Caco-2 (cell line): Measurements from ENCODE around the gene NOA1. TPM values are rescaled to one million over a fixed set of nuclear protein-coding genes. Genes with fewer than 3 reads are reported as not detected.

Source experiments
- BruUV-seq: library from RNA; stranded (reverse); fragments of 400-500 nt; replicated peaks from 2 replicates; lab custom pipeline; 2021; lab: Mats Ljungman, UMichigan
- CTCF ChIA-PET: fragments of 300-600 bp; sonication (Branson Sonifier 250); formaldehyde crosslinking; loops from one replicate; lab custom pipeline; 2022; ENCODE audit warnings: antibody characterized with exemption; lab: Charles Lee
- POLR2A ChIA-PET: fragments of 300-600 bp; sonication (Branson Sonifier 250); formaldehyde crosslinking; loops from one replicate; lab custom pipeline; 2022; ENCODE audit warnings: antibody characterized with exemption; lab: Charles Lee
- DNase-seq, 2 experiments: peaks; one replicate each; pipeline versions ENCODE4 v3.0.0 to v3.0.0-alpha.2; 2020 to 2022
- H3K27me3 ChIP-seq: replicated peaks from 2 replicates; pipeline ENCODE4 v1.6.0; 2011; ENCODE audit warnings: low read length; ENCODE audit not compliant: control insufficient read depth, insufficient read depth
- H3K36me3 ChIP-seq: 2 replicates; pipeline ENCODE4 v1.5.1; 2011; ENCODE audit warnings: low read length; ENCODE audit not compliant: control insufficient read depth, insufficient read depth
- H3K4me1 ChIP-seq: fragments of 250-450 bp; sonication (Bioruptor Pico); 2 replicates; pipeline ENCODE4 v1.5.1; 2020; ENCODE audit warnings: mild to moderate bottlenecking
- H3K4me3 ChIP-seq: 2 replicates; pipeline ENCODE4 v1.5.1; 2011; ENCODE audit warnings: low read depth, mild to moderate bottlenecking, control low read depth, low read length
- H3K9me3 ChIP-seq: fragments of 250-450 bp; sonication (Bioruptor Pico); 2 replicates; pipeline ENCODE4 v1.5.1; 2020; ENCODE audit warnings: mild to moderate bottlenecking, moderate library complexity
- H3K27ac Mint-ChIP-seq: one replicate; pipeline ENCODE4 v1.8.0; 2022; ENCODE audit warnings: mixed read lengths; ENCODE audit not compliant: unreplicated experiment
- H3K27me3 Mint-ChIP-seq: one replicate; pipeline ENCODE4 v1.8.0; 2022; ENCODE audit warnings: mixed read lengths; ENCODE audit not compliant: insufficient read depth, unreplicated experiment
- H3K36me3 Mint-ChIP-seq: one replicate; pipeline ENCODE4 v1.8.0; 2022; ENCODE audit warnings: mild to moderate bottlenecking, mixed read lengths; ENCODE audit not compliant: insufficient read depth, unreplicated experiment
- H3K4me1 Mint-ChIP-seq: one replicate; pipeline ENCODE4 v1.8.0; 2022; ENCODE audit warnings: low read depth, mixed read lengths; ENCODE audit not compliant: unreplicated experiment
- H3K4me3 Mint-ChIP-seq: one replicate; pipeline ENCODE4 v1.8.0; 2022; ENCODE audit warnings: mild to moderate bottlenecking, moderate library complexity, mixed read lengths; ENCODE audit not compliant: unreplicated experiment
- H3K9me3 Mint-ChIP-seq: one replicate; pipeline ENCODE4 v1.8.0; 2022; ENCODE audit warnings: mixed read lengths; ENCODE audit not compliant: unreplicated experiment
- intact Hi-C: fragments of 100-400 bp; cut with micrococcal nuclease; formaldehyde crosslinking; loops from one replicate; pipeline ENCODE4 v1.10.0; 2022; ENCODE audit not compliant: unreplicated experiment
- total RNA-seq: library from RNA; stranded (reverse); gene quantifications from 2 replicates; pipeline ENCODE4 v1.2.3, GENCODE V29; 2022
- TF ChIP-seq, protein P1 (sequence below), 2 experiments: fragments of 200-600 bp in 1 of 2; IDR thresholded peaks; 1 replicate in 1 of 2; 2 replicates in 1 of 2; pipeline versions ENCODE4 v1.5.1 to v1.8.0; 2011 to 2022; ENCODE audit warnings: antibody characterized with exemption in 1 of 2, control low read depth in 1 of 2, inconsistent platforms in 1 of 2, low read depth in 1 of 2, low read length in 1 of 2, mild to moderate bottlenecking in 1 of 2, moderate library complexity in 1 of 2; ENCODE audit not compliant: insufficient read depth in 1 of 2, severe bottlenecking in 1 of 2, unreplicated experiment in 1 of 2

NOA1 gene
- total RNA-seq, 1 experiment from 2014 or later = 26.3 TPM

DNA sequence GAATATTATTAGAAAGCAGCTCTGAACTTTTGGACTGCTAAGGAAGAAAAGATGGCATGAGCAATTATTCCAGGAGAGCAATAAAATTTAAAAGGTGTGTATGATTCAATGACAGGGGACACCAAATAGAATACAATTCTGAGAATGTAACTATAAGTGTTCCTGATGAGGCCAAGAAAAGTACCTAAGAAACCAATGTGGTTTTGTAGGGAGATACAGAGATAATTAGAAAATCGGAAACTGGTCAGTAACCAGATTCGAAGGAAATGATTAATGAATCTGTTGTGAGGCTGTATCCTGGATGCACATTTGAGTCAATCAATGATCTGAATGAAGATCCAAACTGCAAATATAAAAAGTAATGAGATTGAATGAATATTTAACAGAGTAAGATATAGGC is 6.0 kb downstream of the NOA1 start:
- H3K27me3 ChIP-seq = no peaks in the 10 kb centered on the region
- ChIA-PET CTCF (interaction anchor here (0.7 kb wide), 1 partner anchor 11 kb away, joined by 4 read pairs; no protein-coding TSS in a partner anchor), POLR2A (no interaction called here)
- H3K27ac Mint-ChIP-seq = no peak overlapping the region
- peaks cover 12% of the 10 kb centered on the region for H3K9me3 Mint-ChIP-seq
- no peak overlapping the region for H3K4me3 Mint-ChIP-seq
- TF ChIP-seq, protein P1, sequence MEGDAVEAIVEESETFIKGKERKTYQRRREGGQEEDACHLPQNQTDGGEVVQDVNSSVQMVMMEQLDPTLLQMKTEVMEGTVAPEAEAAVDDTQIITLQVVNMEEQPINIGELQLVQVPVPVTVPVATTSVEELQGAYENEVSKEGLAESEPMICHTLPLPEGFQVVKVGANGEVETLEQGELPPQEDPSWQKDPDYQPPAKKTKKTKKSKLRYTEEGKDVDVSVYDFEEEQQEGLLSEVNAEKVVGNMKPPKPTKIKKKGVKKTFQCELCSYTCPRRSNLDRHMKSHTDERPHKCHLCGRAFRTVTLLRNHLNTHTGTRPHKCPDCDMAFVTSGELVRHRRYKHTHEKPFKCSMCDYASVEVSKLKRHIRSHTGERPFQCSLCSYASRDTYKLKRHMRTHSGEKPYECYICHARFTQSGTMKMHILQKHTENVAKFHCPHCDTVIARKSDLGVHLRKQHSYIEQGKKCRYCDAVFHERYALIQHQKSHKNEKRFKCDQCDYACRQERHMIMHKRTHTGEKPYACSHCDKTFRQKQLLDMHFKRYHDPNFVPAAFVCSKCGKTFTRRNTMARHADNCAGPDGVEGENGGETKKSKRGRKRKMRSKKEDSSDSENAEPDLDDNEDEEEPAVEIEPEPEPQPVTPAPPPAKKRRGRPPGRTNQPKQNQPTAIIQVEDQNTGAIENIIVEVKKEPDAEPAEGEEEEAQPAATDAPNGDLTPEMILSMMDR (IDR thresholded peaks at IDR 0.05; ENCODE audit: insufficient read depth in 1 of 2, low read depth in 1 of 2, low read length in 1 of 2, severe bottlenecking in 1 of 2, unreplicated experiment in 1 of 2) = no peak
- H3K4me1 Mint-ChIP-seq = no peaks in the 10 kb centered on the region
- 0 out of 2 replicates have a peak, but pooled peaks cover 6% of the 10 kb centered on the region for H3K9me3 ChIP-seq
- H3K4me1 ChIP-seq = no peaks in the 10 kb centered on the region
- no peak overlapping the region for H3K4me3 ChIP-seq
- peaks cover 76% of the 10 kb centered on the region for H3K36me3 Mint-ChIP-seq
- H3K36me3 ChIP-seq = peaks cover 4% of the 10 kb centered on the region
- BruUV-seq = no TSS peak
- no peak for DNase-seq
- no peaks in the 10 kb centered on the region for H3K27me3 Mint-ChIP-seq
- intact Hi-C loops = no loop called here

DNA sequence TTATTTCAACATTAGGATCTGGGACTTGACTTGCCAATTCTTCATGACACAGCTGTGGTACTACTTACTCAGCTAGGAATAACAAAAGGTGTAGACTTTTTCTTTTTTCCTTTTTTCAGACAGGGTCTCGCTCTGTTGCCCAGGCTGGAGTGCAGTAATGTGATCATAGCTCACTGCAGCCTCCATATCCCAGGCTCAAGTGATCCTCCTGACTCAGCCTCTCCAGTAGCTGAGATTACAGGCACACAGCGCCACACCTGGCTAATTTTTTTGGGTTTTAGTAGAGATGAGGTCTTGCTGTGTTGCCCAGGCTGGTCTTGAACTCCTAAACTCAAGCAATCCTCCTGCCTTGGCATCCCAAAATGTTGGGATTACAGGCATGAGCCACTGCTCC is 16.3 kb downstream of the NOA1 start:
- intact Hi-C loops = no loop called here
- Mint-ChIP-seq H3K27me3 (no peaks in the 10 kb centered on the region), H3K9me3 (no peaks in the 10 kb centered on the region), H3K4me1 (no peaks in the 10 kb centered on the region), H3K4me3 (no peak overlapping the region), H3K36me3 (peaks cover 48% of the 10 kb centered on the region), H3K27ac (peak overlapping the region; percentile 32)
- BruUV-seq = no TSS peak
- ChIA-PET CTCF (interaction anchor here (0.5 to 2.2 kb wide), 5 partner anchors 17 to 256 kb away, joined by 3 to 9 read pairs (median 6); partner anchors contain the start of gene NOA1), POLR2A (no interaction called here)
- DNase-seq = no peak
- no peak overlapping the region for H3K4me3 ChIP-seq
- no peaks in the 10 kb centered on the region for H3K4me1 ChIP-seq
- TF ChIP-seq, protein P1 (IDR thresholded peaks at IDR 0.05; ENCODE audit: insufficient read depth in 1 of 2, low read depth in 1 of 2, low read length in 1 of 2, severe bottlenecking in 1 of 2, unreplicated experiment in 1 of 2) = no peak
- no peaks in the 10 kb centered on the region for H3K36me3 ChIP-seq
- no peaks in the 10 kb centered on the region for H3K9me3 ChIP-seq
- no peaks in the 10 kb centered on the region for H3K27me3 ChIP-seq

DNA sequence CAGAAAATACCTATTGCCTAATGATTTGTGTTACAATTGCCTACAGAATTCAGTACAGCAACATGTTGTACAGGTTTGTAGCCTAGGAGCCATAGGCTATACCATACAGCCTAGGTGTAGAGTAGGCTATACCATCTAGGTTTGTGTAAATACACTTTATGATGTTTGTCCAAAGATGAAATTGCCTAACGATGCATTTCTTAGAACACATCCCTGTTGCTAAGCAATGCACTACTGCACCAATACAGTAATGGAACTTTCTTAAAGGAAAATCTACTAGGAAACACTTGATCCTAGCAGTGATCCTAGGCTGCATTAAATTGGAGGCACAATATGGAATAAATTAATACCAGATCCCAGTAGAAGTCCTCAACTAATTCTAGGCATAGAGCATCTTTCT is 18.3 kb downstream of the NOA1 start:
- Mint-ChIP-seq H3K4me1 (no peaks in the 10 kb centered on the region), H3K36me3 (peaks cover 31% of the 10 kb centered on the region), H3K27me3 (no peaks in the 10 kb centered on the region), H3K27ac (no peak overlapping the region), H3K9me3 (no peaks in the 10 kb centered on the region), H3K4me3 (no peak overlapping the region)
- no peaks in the 10 kb centered on the region for H3K9me3 ChIP-seq
- POLR2A ChIA-PET = no interaction called here
- intact Hi-C loops = loop anchor here (2.0 kb wide), 1 partner anchor 50 kb away; no protein-coding TSS in a partner anchor
- no peaks in the 10 kb centered on the region for H3K36me3 ChIP-seq
- peak in 1 of 2 experiments; percentile 25 for DNase-seq
- no peaks in the 10 kb centered on the region for H3K4me1 ChIP-seq
- CTCF ChIA-PET = no interaction called here
- no peak overlapping the region for H3K4me3 ChIP-seq
- no peaks in the 10 kb centered on the region for H3K27me3 ChIP-seq
- TF ChIP-seq, protein P1 (IDR thresholded peaks at IDR 0.05; ENCODE audit: insufficient read depth in 1 of 2, low read depth in 1 of 2, low read length in 1 of 2, severe bottlenecking in 1 of 2, unreplicated experiment in 1 of 2) = no peak
- no TSS peak for BruUV-seq
